Right atrium auricular region (tissue), 2 donors: Measurements from ENCODE around the gene TFDP1. TPM values are rescaled to one million over a fixed set of nuclear protein-coding genes. Genes with fewer than 3 reads are reported as not detected.
"Not testable (repeated sequence)": the region's sequence is repeated elsewhere in the genome, so short reads cannot be mapped to it uniquely, and the experiment has no call there.

Experiments
- DNase-seq: peaks from one replicate; pipeline ENCODE4 v3.0.0-alpha.2; 2019; ENCODE audit warnings: low spot score
- H3K27ac ChIP-seq, 2 donors: fragments of 200-600 bp; sonication (generic); 1 replicate in 1 of 2; 2 replicates in 1 of 2; pipeline ENCODE4 v1.5.1; 2016 to 2019
- H3K27me3 ChIP-seq, 2 donors: fragments of 200-600 bp; sonication (generic); one replicate each; pipeline versions ENCODE4 v1.5.1 to v1.6.0; 2017 to 2019
- H3K36me3 ChIP-seq: fragments of 200-600 bp; sonication (generic); one replicate; pipeline ENCODE4 v1.5.1; 2016
- H3K4me1 ChIP-seq, 2 donors: fragments of 200-600 bp; sonication (generic); one replicate each; pipeline versions ENCODE4 v1.5.1 to v1.6.0; 2017 to 2019
- H3K4me3 ChIP-seq, 2 donors: fragments of 200-600 bp; sonication (generic); 1 replicate in 1 of 2; 2 replicates in 1 of 2; pipeline ENCODE4 v1.5.1; 2017 to 2019; ENCODE audit warnings: mild to moderate bottlenecking in 1 of 2, moderate library complexity in 1 of 2
- H3K9me3 ChIP-seq, 2 donors: fragments of 200-600 bp; sonication (generic); one replicate each; pipeline ENCODE4 v1.5.1; 2019
- CTCF ChIP-seq, 2 donors: fragments of 200-600 bp; sonication (generic); IDR thresholded peaks; one replicate each; pipeline ENCODE4 v1.5.1; 2019; ENCODE audit warnings: antibody characterized with exemption in 2 of 2
- total RNA-seq, 2 donors: library from RNA; depleted of rRNA; stranded (reverse); fragments of >200 nt; gene quantifications; one replicate each; pipeline ENCODE4 v1.1.0, GENCODE V29; 2016

Gene TFDP1
- total RNA-seq, 2 donors from 2014 or later = 34.4 to 40.4 TPM

- Histone ChIP-seq H3K27ac (peak overlapping the region in 1 of 2 donors; percentile 54), H3K9me3 (no peaks in the 10 kb centered on the region), H3K4me3 (no peak overlapping the region), H3K27me3 (no peaks in the 10 kb centered on the region), H3K36me3 (peaks cover 8% of the 10 kb centered on the region), H3K4me1 (peaks cover 0 to 24% of the 10 kb centered on the region in 2 donors)
- peak; percentile 46 for DNase-seq
- TF ChIP-seq CTCF (IDR thresholded peaks at IDR 0.05) = no peak
These were observed 4.0 kb downstream of the TFDP1 start for GRCh38 chr13:113588394-113589111.

GRCh38 chr13:113589251-113589960 is 4.9 kb downstream of the TFDP1 start:
- Histone ChIP-seq H3K4me3 (no peak overlapping the region), H3K9me3 (no peaks in the 10 kb centered on the region), H3K27ac (peak overlapping the region; percentile 54 to 59), H3K4me1 (peaks cover 0 to 24% of the 10 kb centered on the region in 2 donors), H3K36me3 (peaks cover 8% of the 10 kb centered on the region), H3K27me3 (no peaks in the 10 kb centered on the region)
- no peak for TF ChIP-seq CTCF (IDR thresholded peaks at IDR 0.05)
- peak; percentile 57 for DNase-seq

GRCh38 chr13:113589961-113590339 is 5.4 kb downstream of the TFDP1 start:
- Histone ChIP-seq H3K27ac (peak overlapping the region; percentile 54 to 59), H3K4me1 (peaks cover 0 to 24% of the 10 kb centered on the region in 2 donors), H3K9me3 (no peaks in the 10 kb centered on the region), H3K4me3 (no peak overlapping the region), H3K27me3 (no peaks in the 10 kb centered on the region), H3K36me3 (peaks cover 8% of the 10 kb centered on the region)
- DNase-seq = no peak
- no peak for TF ChIP-seq CTCF (IDR thresholded peaks at IDR 0.05)

- H3K4me1 ChIP-seq = peaks cover 0 to 13% of the 10 kb centered on the region in 2 donors
- no peak for TF ChIP-seq CTCF (IDR thresholded peaks at IDR 0.05)
- H3K27me3 ChIP-seq = no peaks in the 10 kb centered on the region
- H3K4me3 ChIP-seq = no peak overlapping the region
- H3K9me3 ChIP-seq = no peaks in the 10 kb centered on the region
- no peak for DNase-seq
- H3K36me3 ChIP-seq = peaks cover 10% of the 10 kb centered on the region
- no peak overlapping the region for H3K27ac ChIP-seq
These were observed 7.2 kb downstream of the TFDP1 start for GRCh38 chr13:113591750-113592149.

GRCh38 chr13:113592571-113592970 is 8.0 kb downstream of the TFDP1 start:
- no peaks in the 10 kb centered on the region for H3K27me3 ChIP-seq
- H3K36me3 ChIP-seq = peaks cover 7% of the 10 kb centered on the region
- H3K27ac ChIP-seq = no peak overlapping the region
- no peak for DNase-seq
- no peak for TF ChIP-seq CTCF (IDR thresholded peaks at IDR 0.05)
- no peaks in the 10 kb centered on the region for H3K9me3 ChIP-seq
- H3K4me1 ChIP-seq = peaks cover 0 to 13% of the 10 kb centered on the region in 2 donors
- H3K4me3 ChIP-seq = no peak overlapping the region

GRCh38 chr13:113594066-113594821 is 9.7 kb downstream of the TFDP1 start:
- DNase-seq, H3K4me3 ChIP-seq, H3K36me3 ChIP-seq, H3K27me3 ChIP-seq, H3K9me3 ChIP-seq, H3K27ac ChIP-seq: not testable (repeated sequence)
- H3K4me1 ChIP-seq = peaks cover 0 to 11% of the 10 kb centered on the region in 2 donors
